Mesothelial cell of epicardium (in vitro differentiated cells): Measurements from ENCODE around the gene RAB7B. TPM values are rescaled to one million over a fixed set of nuclear protein-coding genes. Genes with fewer than 3 reads are reported as not detected.

ENCODE experiments used
- DNase-seq, 2 experiments: peaks; one replicate each; pipeline ENCODE4 v3.0.0; 2021; ENCODE audit warnings: low spot score in 2 of 2; ENCODE audit not compliant: unreplicated experiment in 2 of 2
- H3K27ac Mint-ChIP-seq: 2 replicates; pipeline ENCODE4 v1.8.0; 2021; ENCODE audit warnings: mixed read lengths
- H3K27me3 Mint-ChIP-seq: 2 replicates; pipeline ENCODE4 v1.8.0; 2021; ENCODE audit warnings: low read depth, mixed read lengths
- H3K36me3 Mint-ChIP-seq: 2 replicates; pipeline ENCODE4 v1.8.0; 2021; ENCODE audit warnings: mixed read lengths
- H3K4me1 Mint-ChIP-seq: 2 replicates; pipeline ENCODE4 v1.8.0; 2021; ENCODE audit warnings: mixed read lengths
- H3K4me3 Mint-ChIP-seq: 2 replicates; pipeline ENCODE4 v1.8.0; 2021; ENCODE audit warnings: mild to moderate bottlenecking, moderate library complexity, mixed read lengths
- H3K9me3 Mint-ChIP-seq: 2 replicates; pipeline ENCODE4 v1.8.0; 2021; ENCODE audit warnings: mixed read lengths
- CTCF ChIP-seq: fragments of 200-600 bp; sonication (generic); IDR thresholded peaks from one replicate; pipeline ENCODE4 v1.5.0; 2021; ENCODE audit warnings: antibody characterized with exemption; ENCODE audit not compliant: unreplicated experiment
- total RNA-seq: library from RNA; stranded (reverse); gene quantifications from 3 replicates; pipeline ENCODE4 v1.2.1, GENCODE V29; 2021

The RAB7B gene
- total RNA-seq, 1 donor from 2014 or later, result 1.5 TPM

GRCh38 chr1:205965036-205965884, 37.9 kb downstream of the RAB7B start:
- no peak for TF ChIP-seq CTCF
- Mint-ChIP-seq H3K9me3 (no peaks in the 10 kb centered on the region), H3K4me1 (peaks cover 9% of the 10 kb centered on the region), H3K27ac (no peak overlapping the region), H3K4me3 (no peak overlapping the region), H3K36me3 (no peaks in the 10 kb centered on the region), H3K27me3 (peaks cover 3% of the 10 kb centered on the region)
- no peak for DNase-seq

- Mint-ChIP-seq H3K27ac (no peak overlapping the region), H3K4me3 (no peak overlapping the region), H3K9me3 (no peaks in the 10 kb centered on the region), H3K27me3 (peaks cover 11% of the 10 kb centered on the region), H3K36me3 (no peaks in the 10 kb centered on the region), H3K4me1 (peaks cover 9% of the 10 kb centered on the region)
- DNase-seq, result no peak
- no peak for TF ChIP-seq CTCF
These were observed 39.6 kb downstream of the RAB7B start for GRCh38 chr1:205963352-205964155.

GRCh38 chr1:205962821-205963221, 40.4 kb downstream of the RAB7B start:
- no peaks in the 10 kb centered on the region for H3K9me3 Mint-ChIP-seq
- H3K4me3 Mint-ChIP-seq, result no peak overlapping the region
- no peak overlapping the region for H3K27ac Mint-ChIP-seq
- no peaks in the 10 kb centered on the region for H3K36me3 Mint-ChIP-seq
- DNase-seq, result no peak
- H3K27me3 Mint-ChIP-seq, result peaks cover 11% of the 10 kb centered on the region
- H3K4me1 Mint-ChIP-seq, result peaks cover 9% of the 10 kb centered on the region
- TF ChIP-seq CTCF, result no peak

GRCh38 chr1:205961991-205962820, 41.0 kb downstream of the RAB7B start:
- Mint-ChIP-seq H3K27me3 (peaks cover 13% of the 10 kb centered on the region), H3K4me3 (no peak overlapping the region), H3K9me3 (no peaks in the 10 kb centered on the region), H3K4me1 (peaks cover 9% of the 10 kb centered on the region), H3K27ac (no peak overlapping the region), H3K36me3 (no peaks in the 10 kb centered on the region)
- TF ChIP-seq CTCF, result no peak
- no peak for DNase-seq

GRCh38 chr1:205961405-205961804, 41.8 kb downstream of the RAB7B start:
- H3K36me3 Mint-ChIP-seq, result no peaks in the 10 kb centered on the region
- no peak for TF ChIP-seq CTCF
- no peak for DNase-seq
- H3K4me1 Mint-ChIP-seq, result peaks cover 9% of the 10 kb centered on the region
- peaks cover 21% of the 10 kb centered on the region for H3K27me3 Mint-ChIP-seq
- H3K9me3 Mint-ChIP-seq, result no peaks in the 10 kb centered on the region
- H3K4me3 Mint-ChIP-seq, result no peak overlapping the region
- H3K27ac Mint-ChIP-seq, result no peak overlapping the region
